Small intestine (tissue), 7 donors: Measurements from ENCODE around the gene NMUR1. TPM values are rescaled to one million over a fixed set of nuclear protein-coding genes. Genes with fewer than 3 reads are reported as not detected.

Experiments
- DNase-seq, 2 donors: peaks; one replicate each; pipeline versions ENCODE4 v3.0.0 to v3.0.0-alpha.2; 2013
- FAIRE-seq: peaks from 2 replicates; lab custom pipeline; 2012; peaks lifted over from hg19 to GRCh38; lab: Jason Lieb, UNC
- H3K27ac ChIP-seq, 3 donors: one replicate each; pipeline ENCODE4 v1.5.1; 2013; ENCODE audit warnings: low read length in 2 of 3, mild to moderate bottlenecking in 2 of 3, control low read depth in 1 of 3, inconsistent platforms in 1 of 3, low read depth in 1 of 3, moderate library complexity in 1 of 3
- H3K27me3 ChIP-seq, 3 donors: one replicate each; pipeline ENCODE4 v1.6.1; 2013; ENCODE audit warnings: low read length in 3 of 3, inconsistent platforms in 1 of 3; ENCODE audit not compliant: control insufficient read depth in 3 of 3, insufficient read depth in 3 of 3
- H3K36me3 ChIP-seq, 3 donors: one replicate each; pipeline ENCODE4 v1.6.1; 2013; ENCODE audit warnings: low read length in 3 of 3, inconsistent platforms in 1 of 3, low read depth in 1 of 3, mild to moderate bottlenecking in 1 of 3, moderate library complexity in 1 of 3; ENCODE audit not compliant: control insufficient read depth in 3 of 3, insufficient read depth in 2 of 3
- H3K4me1 ChIP-seq, 3 donors: one replicate each; pipeline ENCODE4 v1.6.1; 2013; ENCODE audit warnings: low read length in 2 of 3, inconsistent platforms in 1 of 3, low read depth in 1 of 3, mild to moderate bottlenecking in 1 of 3, moderate library complexity in 1 of 3; ENCODE audit not compliant: control insufficient read depth in 3 of 3, insufficient read depth in 2 of 3
- H3K4me3 ChIP-seq, 3 donors: one replicate each; pipeline ENCODE4 v1.5.1; 2013; ENCODE audit warnings: low read length in 3 of 3, control low read depth in 1 of 3, inconsistent platforms in 1 of 3, low read depth in 1 of 3, mild to moderate bottlenecking in 1 of 3, moderate library complexity in 1 of 3
- H3K9me3 ChIP-seq, 2 donors: one replicate each; pipeline ENCODE4 v1.6.1; 2013; ENCODE audit warnings: low read depth in 1 of 2, low read length in 1 of 2; ENCODE audit not compliant: control insufficient read depth in 2 of 2, insufficient read depth in 1 of 2
- WGBS, 3 donors: extraction: QIAGEN DNeasy Blood & Tissue Kit; methylation state at CpG; one replicate each; pipeline ENCODE4 v1.1.7; 2013; 5-methylcytosine and 5-hydroxymethylcytosine counted together
- polyA plus RNA-seq, 4 donors: library from polyadenylated mRNA; stranded (reverse) in 3 of 4; unstranded in 1 of 4; fragments of 200-250 nt in 3 of 4; fragments of 120-200 nt in 1 of 4; gene quantifications; one replicate each; pipeline versions ENCODE4 v1.2.1 to v1.2.3, GENCODE V29; 2013
- donor health status: healthy with polysubstance abuse.
- donor health status: control.
- donor health status: control.
- donor health status: Bipolar disorder and iron deficiency.
- donor health status: healthy.

The NMUR1 gene
- polyA plus RNA-seq, 4 donors, result 0.60 to 1.4 (median 0.81) TPM; not detected in 1

DNA sequence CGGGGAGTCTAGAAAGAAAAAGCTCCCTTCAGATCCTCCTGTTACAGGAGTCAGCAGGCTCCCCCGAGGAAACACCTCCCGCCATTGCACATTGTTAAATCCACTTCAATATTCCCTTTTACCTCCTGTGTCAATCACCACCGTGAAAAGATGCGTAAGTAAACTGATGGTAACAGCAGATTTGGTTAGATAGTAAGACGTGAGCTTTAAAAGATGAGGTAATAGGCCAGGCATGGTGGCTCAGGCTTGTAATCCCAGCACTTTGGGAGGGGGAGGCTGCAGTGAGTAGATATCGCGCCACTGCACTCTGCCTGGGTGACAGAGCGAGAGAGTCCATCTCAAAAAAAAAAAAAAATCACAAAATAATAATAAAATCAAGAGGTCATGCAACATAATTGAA lies 50.8 kb downstream of the NMUR1 start:
- H3K27me3 ChIP-seq, result no peaks in the 10 kb centered on the region
- FAIRE-seq, result no peak
- WGBS, 3 donors, result 86 to 92% (median 92%) methylated on average over 9 of the region's 9 CpGs
- H3K36me3 ChIP-seq, result no peaks in the 10 kb centered on the region
- H3K4me1 ChIP-seq, result peaks cover 0 to 5% (median 0%) of the 10 kb centered on the region in 3 donors
- no peak overlapping the region for H3K4me3 ChIP-seq
- H3K27ac ChIP-seq, result no peak overlapping the region
- H3K9me3 ChIP-seq, result no peaks in the 10 kb centered on the region
- no peak for DNase-seq

- H3K9me3 ChIP-seq, result no peaks in the 10 kb centered on the region
- H3K36me3 ChIP-seq, result no peaks in the 10 kb centered on the region
- no peaks in the 10 kb centered on the region for H3K4me1 ChIP-seq
- 68 to 77% (median 72%) methylated on average over 3 of the region's 3 CpGs for WGBS, 3 donors
- no peak for DNase-seq
- no peak for FAIRE-seq
- H3K27me3 ChIP-seq, result no peaks in the 10 kb centered on the region
- H3K27ac ChIP-seq, result no peak overlapping the region
- H3K4me3 ChIP-seq, result no peak overlapping the region
These were observed 53.3 kb downstream of the NMUR1 start for GRCh38 chr2:231476920-231477319.

DNA sequence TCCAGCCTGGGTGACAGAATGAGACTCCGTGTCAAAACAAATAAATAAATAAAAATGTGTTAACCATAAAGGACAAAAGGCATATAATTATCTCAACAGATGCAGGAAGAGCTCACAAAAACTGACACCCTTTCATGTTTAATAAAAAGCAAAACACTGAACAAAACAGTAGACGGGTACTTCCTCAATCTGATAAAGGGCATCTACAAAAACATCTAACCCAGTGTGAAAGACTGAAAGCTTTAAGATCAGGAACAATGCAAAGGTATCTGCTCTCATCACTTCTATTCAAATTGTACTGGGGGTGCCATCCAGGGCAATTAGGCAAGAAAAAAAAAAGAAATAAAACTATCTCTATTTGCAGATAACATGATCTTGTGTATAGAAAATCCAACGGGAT lies 54.3 kb downstream of the NMUR1 start:
- Histone ChIP-seq H3K36me3 (no peaks in the 10 kb centered on the region), H3K4me1 (no peaks in the 10 kb centered on the region), H3K27me3 (no peaks in the 10 kb centered on the region), H3K27ac (no peak overlapping the region), H3K9me3 (no peaks in the 10 kb centered on the region), H3K4me3 (no peak overlapping the region)
- WGBS, 3 donors, result 39 to 47% (median 46%) methylated on average over 3 of the region's 3 CpGs
- FAIRE-seq (no peak), DNase-seq (no peak)

Other genes with a start within 250 kb of the NMUR1 start
- 10 to 100 TPM; 13.8 to 44.6 (median 18.3) TPM for gene B3GNT7, start 134.7 kb downstream of the NMUR1 start, polyA plus RNA-seq
- gene NCL, start 66.0 kb downstream of the NMUR1 start, polyA plus RNA-seq, result 100 to 1,000 TPM in 3 of 4 donors, 10 to 100 TPM in 1; 89.2 to 493 (median 192) TPM
- not detected for gene TEX44, start 62.4 kb upstream of the NMUR1 start, polyA plus RNA-seq
- gene PTMA, start 178.1 kb upstream of the NMUR1 start, polyA plus RNA-seq, result 1,000 to 10,000 TPM; 1,019 to 2,156 (median 1,113) TPM